Fibroblast of skin of abdomen (primary cell): ENCODE data around the gene FOXA1.

ENCODE experiments used
- DNase-seq: peaks from one replicate; pipeline ENCODE4 v3.0.0-alpha.2; 2013

Gene FOXA1

GRCh38 chr14:37589715-37590427 is 5.2 kb downstream of the FOXA1 start:
- no peak for DNase-seq

- DNase-seq, result no peak
These were observed 5.9 kb downstream of the FOXA1 start for GRCh38 chr14:37588956-37589714.

GRCh38 chr14:37588667-37588955 is 6.4 kb downstream of the FOXA1 start:
- no peak for DNase-seq

GRCh38 chr14:37587881-37588666 is 7.0 kb downstream of the FOXA1 start:
- DNase-seq, result no peak

- DNase-seq, result no peak
These were observed 7.8 kb downstream of the FOXA1 start for GRCh38 chr14:37587131-37587803.

- no peak for DNase-seq
These were observed 8.3 kb downstream of the FOXA1 start for GRCh38 chr14:37586797-37587130.

- DNase-seq, result no peak
These were observed 8.9 kb downstream of the FOXA1 start for GRCh38 chr14:37585971-37586796.

- DNase-seq, result no peak
These were observed 9.9 kb downstream of the FOXA1 start for GRCh38 chr14:37585101-37585511.

- no peak for DNase-seq
These were observed 10.6 kb downstream of the FOXA1 start for GRCh38 chr14:37584211-37585100.

GRCh38 chr14:37583358-37584210 is 11.5 kb downstream of the FOXA1 start:
- no peak for DNase-seq

GRCh38 chr14:37580146-37580545 is 14.9 kb downstream of the FOXA1 start:
- no peak for DNase-seq

- DNase-seq, result no peak
These were observed 15.8 kb downstream of the FOXA1 start for GRCh38 chr14:37579274-37579673.

- DNase-seq, result no peak
These were observed 21.7 kb downstream of the FOXA1 start for GRCh38 chr14:37573356-37573755.

- DNase-seq, result no peak
These were observed 23.7 kb downstream of the FOXA1 start for GRCh38 chr14:37571391-37571790.

GRCh38 chr14:37569729-37570128 is 25.3 kb downstream of the FOXA1 start:
- no peak for DNase-seq

GRCh38 chr14:37566811-37567371 is 28.2 kb downstream of the FOXA1 start:
- DNase-seq, result no peak

GRCh38 chr14:37565550-37565949 is 29.5 kb downstream of the FOXA1 start:
- no peak for DNase-seq

- DNase-seq, result no peak
These were observed 31.9 kb downstream of the FOXA1 start for GRCh38 chr14:37563189-37563588.

- DNase-seq, result no peak
These were observed 35.7 kb downstream of the FOXA1 start for GRCh38 chr14:37559386-37559785.

GRCh38 chr14:37558740-37559139 is 36.3 kb downstream of the FOXA1 start:
- DNase-seq, result no peak
